NCI-H2171 (cell line): Measurements from ENCODE around the gene MALT1.
A peak's percentile ranks its signal among the peaks of the same experiment; 100 is the strongest.
"Not testable (repeated sequence)": the region's sequence is repeated elsewhere in the genome, so short reads cannot be mapped to it uniquely, and the experiment has no call there.

ENCODE experiments used
- DNase-seq: peaks from one replicate; lab custom pipeline; 2025; lab: John Stamatoyannopoulos, UW

Gene MALT1

GRCh38 chr18:58653144-58653722 lies 18.0 kb upstream of the MALT1 start:
- DNase-seq = not testable (repeated sequence)

- no peak for DNase-seq
These were observed 17.3 kb upstream of the MALT1 start for GRCh38 chr18:58653814-58654509.

GRCh38 chr18:58654896-58655614 lies 16.2 kb upstream of the MALT1 start:
- DNase-seq = no peak

- DNase-seq = no peak
These were observed 14.2 kb upstream of the MALT1 start for GRCh38 chr18:58657081-58657480.

- no peak for DNase-seq
These were observed 13.8 kb upstream of the MALT1 start for GRCh38 chr18:58657494-58657893.

- DNase-seq = no peak
These were observed 11.6 kb upstream of the MALT1 start for GRCh38 chr18:58659691-58660090.

GRCh38 chr18:58660915-58661314 lies 10.3 kb upstream of the MALT1 start:
- no peak for DNase-seq

GRCh38 chr18:58661423-58661822 lies 9.8 kb upstream of the MALT1 start:
- DNase-seq = no peak

- DNase-seq = no peak
These were observed 9.1 kb upstream of the MALT1 start for GRCh38 chr18:58662118-58662517.

- DNase-seq = no peak
These were observed 5.1 kb upstream of the MALT1 start for GRCh38 chr18:58666176-58666575.

- no peak for DNase-seq
These were observed 3.1 kb upstream of the MALT1 start for GRCh38 chr18:58668211-58668610.

- DNase-seq = no peak
These were observed 2.4 kb upstream of the MALT1 start for GRCh38 chr18:58668897-58669296.

- no peak for DNase-seq
These were observed 1.4 kb upstream of the MALT1 start for GRCh38 chr18:58669731-58670378.

- DNase-seq = no peak
These were observed 708 bp upstream of the MALT1 start for GRCh38 chr18:58670404-58671110.

- DNase-seq = peak; percentile 78
These were observed 633 bp downstream of the MALT1 start for GRCh38 chr18:58671632-58672564.

GRCh38 chr18:58674159-58674558 lies 2.9 kb downstream of the MALT1 start:
- DNase-seq = no peak

GRCh38 chr18:58674863-58675472 lies 3.7 kb downstream of the MALT1 start:
- DNase-seq = no peak

- no peak for DNase-seq
These were observed 5.0 kb downstream of the MALT1 start for GRCh38 chr18:58676270-58676669.

- DNase-seq = no peak
These were observed 11.3 kb downstream of the MALT1 start for GRCh38 chr18:58682429-58683069.

GRCh38 chr18:58687871-58688308 lies 16.6 kb downstream of the MALT1 start:
- no peak for DNase-seq
